K562 (cell line): ENCODE measurements around the gene NEURL1B.

Experiments
- ARNT ChIP-seq, 2 experiments: fragments of 450-650 bp; IDR thresholded peaks; 2 replicates each; pipeline ENCODE4 v1.6.1; 2016; ENCODE audit warnings: mild to moderate bottlenecking in 1 of 2
- BHLHE40 ChIP-seq: IDR thresholded peaks from 2 replicates; pipeline ENCODE4 v1.6.1; 2011; ENCODE audit warnings: low read length, improper control_type of control experiment
- SIN3A ChIP-seq, 2 experiments: fragments of 150-350 bp in 1 of 2; IDR thresholded peaks; 2 replicates each; pipeline ENCODE4 v1.6.1; 2011 to 2016; ENCODE audit warnings: borderline replicate concordance in 2 of 2, low read depth in 2 of 2, low read length in 2 of 2, mild to moderate bottlenecking in 2 of 2, moderate library complexity in 2 of 2; ENCODE audit not compliant: control insufficient read depth in 1 of 2
- ZSCAN29 ChIP-seq: fragments of 450-650 bp; IDR thresholded peaks from 2 replicates; pipeline ENCODE4 v1.6.1; 2017

GRCh38 chr5:172664018-172664417 lies 23.0 kb downstream of the NEURL1B start:
- no peak for TF ChIP-seq SIN3A (IDR thresholded peaks at IDR 0.05; ENCODE audit: borderline replicate concordance in 2 of 2, control insufficient read depth in 1 of 2, low read depth in 2 of 2, low read length in 2 of 2)
- no peak for TF ChIP-seq ARNT (IDR thresholded peaks at IDR 0.05)
- TF ChIP-seq ZSCAN29: no peak
- no peak for TF ChIP-seq BHLHE40
